CD4-positive, alpha-beta T cell treated with Interleukin-12 subunit alpha and Interleukin-12 subunit beta, for 1 hour (primary cell): ENCODE measurements around the gene NPY.
"Not testable (repeated sequence)": the region's sequence is repeated elsewhere in the genome, so short reads cannot be mapped to it uniquely, and the experiment has no call there.

ENCODE experiments used
- DNase-seq: peaks from one replicate; pipeline ENCODE4 v3.0.0-alpha.2; 2020

Gene NPY

DNA sequence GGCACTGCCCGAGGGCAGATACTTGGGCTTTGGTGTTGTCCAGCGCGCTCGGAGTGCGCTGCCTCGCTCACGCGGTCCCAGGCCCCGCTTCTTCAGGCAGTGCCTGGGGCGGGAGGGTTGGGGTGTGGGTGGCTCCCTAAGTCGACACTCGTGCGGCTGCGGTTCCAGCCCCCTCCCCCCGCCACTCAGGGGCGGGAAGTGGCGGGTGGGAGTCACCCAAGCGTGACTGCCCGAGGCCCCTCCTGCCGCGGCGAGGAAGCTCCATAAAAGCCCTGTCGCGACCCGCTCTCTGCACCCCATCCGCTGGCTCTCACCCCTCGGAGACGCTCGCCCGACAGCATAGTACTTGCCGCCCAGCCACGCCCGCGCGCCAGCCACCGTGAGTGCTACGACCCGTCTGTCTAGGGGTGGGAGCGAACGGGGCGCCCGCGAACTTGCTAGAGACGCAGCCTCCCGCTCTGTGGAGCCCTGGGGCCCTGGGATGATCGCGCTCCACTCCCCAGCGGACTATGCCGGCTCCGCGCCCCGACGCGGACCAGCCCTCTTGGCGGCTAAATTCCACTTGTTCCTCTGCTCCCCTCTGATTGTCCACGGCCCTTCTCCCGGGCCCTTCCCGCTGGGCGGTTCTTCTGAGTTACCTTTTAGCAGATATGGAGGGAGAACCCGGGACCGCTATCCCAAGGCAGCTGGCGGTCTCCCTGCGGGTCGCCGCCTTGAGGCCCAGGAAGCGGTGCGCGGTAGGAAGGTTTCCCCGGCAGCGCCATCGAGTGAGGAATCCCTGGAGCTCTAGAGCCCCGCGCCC is at the start of gene NPY:
Gene NPY (plus strand): TSS at position 294 of the 802 bp plus-strand sequence. CDS start 1,051 bp downstream, outside the sequence.
- DNase-seq = no peak

DNA sequence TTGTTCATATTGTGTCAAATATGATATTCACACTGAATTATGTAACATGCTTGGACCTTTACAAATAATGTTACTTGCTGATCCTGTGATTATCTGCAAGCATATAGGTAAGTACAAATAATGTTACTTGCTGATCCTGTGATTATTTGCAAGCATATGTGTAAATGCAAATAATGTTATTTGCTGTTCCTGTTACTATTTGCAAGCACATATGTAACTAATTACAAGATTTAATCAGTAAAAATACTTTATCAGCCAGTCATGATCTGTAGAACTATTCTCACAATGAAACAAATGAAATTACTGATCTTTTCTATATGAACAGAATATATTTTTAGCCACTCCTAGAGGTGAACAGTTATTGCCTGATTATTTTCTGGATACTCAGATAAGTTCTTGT is 44.7 kb upstream of the NPY start:
- DNase-seq = no peak

DNA sequence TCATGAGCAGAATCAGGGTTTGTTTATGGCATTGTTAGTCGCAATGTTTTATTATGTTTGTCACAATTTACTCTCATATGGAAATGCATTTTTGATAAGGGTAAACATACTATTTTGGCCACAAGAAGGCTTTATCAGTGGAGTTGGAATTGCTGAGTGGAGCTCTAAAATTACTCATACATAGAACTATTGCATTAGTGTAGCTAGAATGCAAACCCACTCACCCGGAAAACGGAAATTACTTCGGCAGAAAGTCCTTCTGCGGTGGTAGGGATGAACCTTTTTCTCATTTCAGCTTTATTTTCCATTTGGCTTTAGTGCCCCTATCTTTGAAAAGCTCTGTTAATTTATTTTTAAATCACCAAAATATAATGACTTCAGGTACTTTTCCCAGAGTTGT is 42.8 kb upstream of the NPY start:
- no peak for DNase-seq

DNA sequence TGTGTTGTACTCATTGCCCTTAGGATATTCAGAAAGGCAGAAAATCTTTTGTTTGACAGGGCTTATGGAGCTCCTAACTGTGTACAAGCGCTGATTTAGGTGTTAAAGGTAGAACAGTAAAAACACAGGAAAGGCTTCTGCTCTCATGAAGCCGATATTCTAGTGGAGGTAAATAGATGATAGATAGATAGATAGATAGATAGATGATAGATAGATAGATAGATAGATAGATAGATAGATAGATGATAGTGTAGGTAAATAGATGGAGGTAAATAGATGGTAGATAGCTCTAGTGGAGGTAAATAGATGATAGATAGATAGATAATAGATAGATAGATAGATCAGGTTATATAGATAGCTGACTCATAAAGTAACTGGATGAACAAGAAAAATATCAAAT is 39.4 kb upstream of the NPY start:
- DNase-seq = no peak

DNA sequence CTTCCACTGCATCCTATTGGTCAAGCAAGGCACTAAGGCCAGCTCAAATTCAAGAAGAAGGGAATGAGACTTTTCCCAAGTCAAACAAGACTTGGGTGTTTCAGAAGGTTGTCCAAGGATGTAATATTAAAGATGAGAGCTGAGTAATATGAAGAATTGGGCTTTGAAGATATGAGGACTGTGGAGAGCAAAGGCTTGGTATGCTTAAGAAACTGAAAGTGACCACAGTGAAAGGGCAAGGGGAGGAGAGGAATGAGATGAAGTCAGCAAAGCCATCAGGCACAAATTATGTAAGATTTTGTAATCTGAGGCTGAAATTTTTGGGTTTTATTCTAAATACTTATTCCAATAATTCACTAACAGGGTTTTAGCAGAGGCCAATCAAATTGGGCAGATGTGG is 38.6 kb upstream of the NPY start:
- DNase-seq = no peak

DNA sequence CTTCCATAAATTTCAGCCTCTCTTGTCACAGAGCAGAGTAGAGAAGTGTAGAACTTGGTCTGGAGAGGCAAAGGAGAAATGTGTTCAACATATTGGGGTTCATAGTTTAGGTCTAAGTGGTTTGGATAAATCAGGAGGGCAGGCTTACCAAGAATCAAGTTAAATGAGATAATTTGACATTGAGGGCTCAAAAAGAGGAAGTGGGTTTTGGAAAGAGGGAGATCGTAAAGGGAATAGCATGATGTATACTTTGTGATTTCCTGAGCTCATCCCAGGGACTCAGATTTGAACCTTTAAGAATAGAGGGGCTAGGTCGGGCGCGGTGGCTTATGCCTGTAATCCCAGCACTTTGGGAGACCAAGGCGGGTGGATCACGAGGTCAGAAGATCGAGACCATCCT is 34.7 kb upstream of the NPY start:
- DNase-seq = no peak

DNA sequence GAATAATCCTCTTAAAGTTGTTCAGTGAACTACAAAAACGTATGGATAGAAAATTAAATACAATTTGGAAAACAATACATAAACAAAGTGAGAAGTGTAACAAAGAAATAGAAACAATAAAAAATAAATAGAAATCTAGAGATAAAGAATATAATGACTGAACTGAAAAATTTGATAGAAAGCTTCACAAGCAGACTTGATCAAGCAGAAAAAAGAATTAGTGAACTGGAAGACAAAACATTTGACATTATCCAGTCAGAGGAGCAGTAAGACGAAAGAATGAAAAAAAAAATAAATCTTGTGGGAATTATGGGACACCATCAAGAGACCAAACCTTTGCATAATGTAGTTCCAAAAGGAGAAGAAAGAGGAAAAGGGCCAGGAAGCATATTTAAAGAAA is 32.4 kb upstream of the NPY start:
- no peak for DNase-seq

DNA sequence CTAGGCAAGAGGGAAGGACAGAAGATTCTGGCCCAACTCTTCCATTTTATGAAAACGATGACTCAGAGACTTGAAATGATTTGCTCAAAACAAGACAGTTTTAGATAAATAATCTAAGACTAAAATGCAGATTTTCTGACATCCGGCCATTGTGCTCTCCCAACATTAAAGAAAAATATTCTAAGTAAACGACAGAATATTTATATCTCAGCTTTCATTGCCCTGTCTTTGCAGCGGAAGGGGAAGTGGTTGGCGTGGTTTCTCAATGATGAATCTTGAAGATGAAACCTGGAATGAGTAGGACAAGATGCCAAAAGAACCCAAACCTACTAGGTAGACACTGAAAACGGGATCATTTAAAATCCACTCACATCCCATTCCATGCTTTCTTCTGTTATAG is 28.9 kb upstream of the NPY start:
- DNase-seq = peak; percentile 10

DNA sequence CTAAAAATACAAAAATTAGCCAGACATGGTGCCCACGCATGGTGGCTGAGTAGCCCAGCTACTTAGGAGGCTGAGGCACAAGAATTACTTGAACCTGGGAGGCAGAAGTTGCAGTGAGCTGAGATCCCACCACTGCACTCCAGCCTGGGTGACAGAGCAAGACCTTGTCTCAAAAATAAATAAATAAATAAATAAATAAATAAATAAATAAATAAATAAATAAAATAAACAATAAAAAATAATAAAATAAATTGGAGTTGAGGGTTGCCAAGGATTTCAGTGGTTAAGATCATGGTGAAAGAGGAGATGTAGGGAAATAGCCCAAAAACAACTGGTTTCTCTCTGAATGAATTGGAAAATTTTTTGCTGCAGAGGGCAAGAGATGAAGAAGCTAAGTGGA is 25.7 kb upstream of the NPY start:
- DNase-seq = not testable (repeated sequence)

DNA sequence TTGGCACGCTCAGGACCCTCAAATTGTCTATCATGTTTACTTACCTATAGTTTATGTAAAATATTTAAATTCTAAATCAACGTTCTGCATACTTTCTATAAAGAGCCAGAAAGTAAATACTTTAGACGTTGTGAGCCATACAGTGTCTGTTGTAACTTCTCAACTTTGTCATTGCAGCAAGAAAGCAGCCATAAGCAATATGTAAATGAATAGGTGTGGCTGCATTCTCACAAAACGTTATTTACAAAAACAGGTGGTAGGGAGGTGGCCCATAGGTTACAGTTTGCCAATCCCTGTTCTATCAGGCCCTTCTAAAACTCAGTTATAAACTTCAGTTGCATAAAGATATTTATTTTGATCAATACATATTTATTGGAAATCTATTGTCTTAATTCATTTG is 12.1 kb upstream of the NPY start:
- no peak for DNase-seq

DNA sequence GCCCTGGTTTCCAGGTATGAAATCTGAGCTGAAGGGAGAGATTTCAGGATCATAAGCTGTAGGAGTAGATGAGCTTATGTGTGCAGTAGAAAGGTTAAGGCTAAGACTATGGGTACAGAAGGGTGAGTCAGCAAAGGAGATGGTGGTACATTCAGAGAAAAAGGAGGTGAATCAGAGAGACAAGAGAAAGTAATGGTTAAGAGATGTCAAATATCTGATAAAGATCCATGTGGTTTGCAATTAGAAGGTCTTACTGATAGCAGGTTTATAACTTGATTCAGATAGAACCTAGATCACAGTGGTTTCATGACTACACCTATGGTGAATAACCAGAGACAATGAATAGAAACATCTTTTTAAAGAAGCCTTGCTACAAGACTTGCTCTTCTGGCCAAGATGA is 4.5 kb upstream of the NPY start:
- DNase-seq = no peak

DNA sequence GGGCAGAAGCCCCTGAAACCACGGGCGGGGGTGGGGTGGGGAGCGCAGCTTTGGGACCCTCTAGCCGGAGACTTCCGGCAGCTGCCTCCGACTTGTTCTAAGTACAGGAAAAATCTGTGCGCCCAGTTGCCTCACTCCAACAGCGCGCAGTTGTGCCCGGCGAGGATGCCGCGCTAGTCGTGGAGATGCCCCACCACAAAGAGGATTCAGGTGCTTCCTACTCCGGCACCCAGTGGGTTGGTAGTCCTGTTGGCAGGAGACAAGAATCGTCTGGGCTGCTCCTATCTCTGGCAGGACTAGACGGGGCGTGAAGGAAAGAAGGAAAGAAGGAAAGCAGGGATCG is 465 bp upstream of the NPY start:
- DNase-seq = no peak

DNA sequence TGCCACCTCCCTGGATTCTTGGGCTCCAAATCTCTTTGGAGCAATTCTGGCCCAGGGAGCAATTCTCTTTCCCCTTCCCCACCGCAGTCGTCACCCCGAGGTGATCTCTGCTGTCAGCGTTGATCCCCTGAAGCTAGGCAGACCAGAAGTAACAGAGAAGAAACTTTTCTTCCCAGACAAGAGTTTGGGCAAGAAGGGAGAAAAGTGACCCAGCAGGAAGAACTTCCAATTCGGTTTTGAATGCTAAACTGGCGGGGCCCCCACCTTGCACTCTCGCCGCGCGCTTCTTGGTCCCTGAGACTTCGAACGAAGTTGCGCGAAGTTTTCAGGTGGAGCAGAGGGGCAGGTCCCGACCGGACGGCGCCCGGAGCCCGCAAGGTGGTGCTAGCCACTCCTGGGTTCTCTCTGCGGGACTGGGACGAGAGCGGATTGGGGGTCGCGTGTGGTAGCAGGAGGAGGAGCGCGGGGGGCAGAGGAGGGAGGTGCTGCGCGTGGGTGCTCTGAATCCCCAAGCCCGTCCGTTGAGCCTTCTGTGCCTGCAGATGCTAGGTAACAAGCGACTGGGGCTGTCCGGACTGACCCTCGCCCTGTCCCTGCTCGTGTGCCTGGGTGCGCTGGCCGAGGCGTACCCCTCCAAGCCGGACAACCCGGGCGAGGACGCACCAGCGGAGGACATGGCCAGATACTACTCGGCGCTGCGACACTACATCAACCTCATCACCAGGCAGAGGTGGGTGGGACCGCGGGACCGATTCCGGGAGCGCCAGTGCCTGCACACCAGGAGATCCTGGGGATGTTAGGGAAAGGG is 913 bp downstream of the NPY start:
- DNase-seq = no peak

DNA sequence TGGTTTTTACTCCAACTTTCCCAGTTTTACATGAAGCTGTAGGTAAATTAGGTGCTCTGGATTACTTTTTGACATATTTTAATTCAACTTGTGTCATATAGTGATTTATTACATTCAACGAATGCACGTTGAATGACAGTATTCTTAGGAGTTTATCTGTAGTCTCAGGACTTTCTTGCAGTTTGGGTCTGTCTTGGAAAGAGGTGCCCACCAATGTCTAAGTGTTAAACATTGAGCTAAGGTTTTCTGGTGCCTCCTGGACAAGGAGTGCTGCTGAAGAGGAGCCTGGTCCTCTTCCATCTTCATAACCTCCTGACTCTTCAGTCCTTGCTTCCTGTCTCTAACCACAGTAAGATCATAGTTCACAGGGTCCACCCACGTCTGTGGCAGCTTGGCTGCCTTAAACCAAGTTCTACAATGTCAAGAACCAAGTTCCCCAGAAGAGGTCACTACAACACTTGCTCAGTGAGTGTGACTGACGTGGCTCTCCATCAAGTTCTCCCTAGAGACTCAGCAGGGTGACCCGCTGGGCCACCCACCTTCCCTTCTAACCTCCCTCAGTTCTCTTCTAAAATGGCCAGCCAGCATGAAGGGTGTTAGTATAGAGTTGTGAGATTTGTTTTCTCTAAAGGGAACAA is 6.1 kb downstream of the NPY start:
- peak; percentile 40 for DNase-seq

DNA sequence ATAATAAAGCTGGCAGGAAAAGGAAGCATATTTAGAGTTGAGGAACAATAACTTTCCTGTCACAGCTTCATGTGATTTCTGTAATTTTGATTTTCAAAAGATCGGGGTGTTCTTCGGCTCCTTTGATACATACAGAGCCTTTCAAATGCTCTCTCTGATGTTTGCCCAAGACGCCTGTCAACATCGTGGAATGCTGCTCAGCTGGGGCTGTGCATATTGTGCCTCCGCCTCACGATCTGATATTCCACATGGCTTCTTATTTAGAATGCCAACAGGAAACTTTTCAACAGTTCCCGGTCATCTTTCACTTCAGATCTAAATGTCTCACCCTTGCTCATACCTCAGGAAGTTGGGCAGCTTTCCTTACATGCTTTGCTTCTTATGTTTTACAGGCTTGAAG is 7.3 kb downstream of the NPY start:
- no peak for DNase-seq

DNA sequence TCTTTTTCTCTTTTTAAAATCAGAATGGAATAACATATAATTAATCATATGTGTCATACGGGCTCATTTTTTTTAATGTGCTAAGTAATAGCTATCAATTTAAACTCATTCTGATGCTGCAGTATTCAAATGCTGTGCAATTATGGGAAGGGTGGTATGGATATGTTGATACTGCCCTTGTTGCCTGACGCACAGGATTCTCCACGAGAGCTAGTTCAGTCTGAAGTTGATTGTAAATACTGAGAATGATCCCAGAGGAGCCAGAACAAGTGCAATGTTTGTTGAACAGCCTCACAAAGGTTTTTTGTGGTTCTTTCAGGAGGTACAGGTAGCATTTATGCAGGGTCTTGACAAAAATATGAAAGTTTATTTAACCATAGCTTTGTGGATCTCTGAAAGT is 13.4 kb downstream of the NPY start:
- DNase-seq = no peak

DNA sequence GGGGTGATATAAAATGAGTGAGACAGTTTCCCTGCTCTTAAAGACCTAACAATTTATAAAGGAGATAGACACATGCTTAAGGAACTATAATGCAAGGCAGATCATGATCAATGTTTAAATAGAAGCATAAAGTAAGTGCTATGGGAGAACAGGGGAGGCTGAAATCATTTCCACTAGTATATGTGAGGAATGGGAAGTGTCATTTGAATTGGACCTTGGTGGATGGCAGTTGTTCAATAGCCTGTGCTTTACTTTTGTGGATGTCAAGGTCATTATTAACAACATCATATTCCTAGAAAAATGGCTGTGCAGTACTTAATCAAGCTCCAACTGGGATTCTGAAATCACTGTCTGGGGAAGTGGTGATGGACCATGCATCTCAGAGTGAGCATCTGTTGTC is 14.7 kb downstream of the NPY start:
- DNase-seq = no peak

DNA sequence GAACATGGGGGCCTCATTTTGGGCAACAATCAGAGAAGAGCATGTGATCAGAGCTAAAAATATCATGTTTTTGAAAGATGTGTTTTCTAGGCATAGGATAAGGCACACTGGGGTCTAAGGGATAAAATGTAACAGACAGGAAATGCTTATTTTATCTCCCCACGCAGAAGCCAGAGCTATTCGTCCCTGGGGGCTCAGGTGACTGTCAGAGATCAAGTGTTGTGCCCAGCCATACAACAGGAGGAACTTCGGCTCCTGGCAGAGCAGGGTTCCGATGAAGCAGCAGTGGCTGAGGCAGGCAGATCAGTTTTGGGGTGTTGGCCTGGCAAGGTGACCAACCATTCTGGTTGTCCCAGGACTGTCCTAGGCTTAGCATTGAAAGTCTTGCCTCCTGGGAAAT is 15.2 kb downstream of the NPY start:
- DNase-seq = no peak

DNA sequence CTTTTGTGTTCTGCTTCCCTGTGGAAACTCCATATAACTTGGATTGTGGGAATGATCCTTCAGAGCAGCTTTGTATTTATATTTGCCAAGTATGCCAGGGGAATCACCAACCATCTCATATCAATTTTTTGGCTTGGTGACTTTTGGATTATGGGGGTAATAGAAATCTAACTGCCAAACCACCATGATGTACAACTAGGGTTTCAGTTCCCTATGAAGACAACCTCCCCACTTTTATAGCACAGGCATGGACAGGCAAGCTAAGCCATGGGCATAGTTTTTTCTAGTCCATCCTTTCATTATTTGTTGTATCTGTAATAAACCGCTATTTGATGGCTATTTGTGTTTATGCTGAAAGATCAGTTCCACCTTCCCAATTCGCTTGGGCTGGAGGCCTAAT is 17.7 kb downstream of the NPY start:
- DNase-seq = no peak

DNA sequence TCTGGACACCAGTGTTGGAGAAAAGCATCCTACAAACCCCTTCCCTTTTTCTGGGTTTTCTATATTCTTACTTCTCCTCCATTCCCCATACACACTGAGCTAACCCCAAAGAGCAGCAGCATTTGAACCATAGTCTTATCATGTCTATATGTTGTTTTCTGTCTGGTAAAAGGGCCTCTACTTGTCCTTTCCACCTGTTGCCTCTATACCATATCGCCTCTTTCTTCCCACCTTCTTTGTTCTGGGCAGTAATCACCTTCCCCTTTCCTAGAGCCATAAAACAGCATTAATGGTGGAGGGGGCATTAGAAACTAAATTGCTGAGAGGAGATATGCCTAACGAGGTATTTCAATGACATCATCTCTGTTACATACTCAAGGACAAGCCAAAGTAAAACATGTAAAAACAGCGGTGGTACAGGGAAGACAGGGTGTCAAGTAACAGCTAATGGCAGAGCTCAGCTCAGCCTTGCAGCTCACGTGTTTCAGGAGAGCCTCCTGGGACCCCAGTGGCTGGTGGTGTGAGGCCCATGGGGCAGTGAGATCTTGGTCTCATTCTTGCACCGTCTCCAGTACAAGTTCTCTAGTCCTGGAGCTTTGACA is 20.6 kb downstream of the NPY start:
- no peak for DNase-seq

DNA sequence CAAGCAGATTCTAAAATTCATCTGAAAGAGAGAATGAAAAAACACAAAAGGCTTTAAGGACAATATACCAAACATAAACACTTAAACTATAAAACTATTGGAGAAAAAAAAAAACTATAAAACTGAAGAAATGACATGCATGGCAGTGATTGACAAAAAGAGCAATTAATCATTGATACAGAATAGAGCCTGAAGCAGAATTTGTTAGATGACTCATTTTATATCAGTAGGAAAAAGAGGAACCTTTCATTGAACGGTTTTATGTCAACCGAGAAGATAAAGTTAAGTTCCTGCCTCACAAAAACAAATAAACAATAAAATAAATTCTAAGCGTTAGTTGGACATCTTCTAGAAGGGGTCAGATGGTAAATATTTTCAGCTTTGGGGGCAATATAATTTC is 23.3 kb downstream of the NPY start:
- no peak for DNase-seq

DNA sequence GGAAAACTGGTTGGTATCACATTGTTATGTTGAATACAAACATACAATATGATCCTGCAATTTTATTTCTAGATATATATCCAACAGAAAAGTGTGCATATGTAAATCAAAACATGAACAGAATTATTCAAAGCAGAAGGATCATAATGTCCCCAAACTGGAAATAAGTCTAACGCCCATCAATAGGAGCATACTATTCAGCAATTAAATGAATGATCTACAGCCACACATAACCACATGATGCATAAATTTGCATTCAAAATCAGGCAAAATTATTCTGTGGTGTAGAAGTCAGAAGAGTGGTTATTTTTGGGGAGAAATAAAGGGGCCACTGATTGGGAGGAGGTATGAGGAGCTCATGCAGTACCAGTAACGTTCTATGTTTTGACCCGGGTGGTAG is 28.6 kb downstream of the NPY start:
- no peak for DNase-seq

DNA sequence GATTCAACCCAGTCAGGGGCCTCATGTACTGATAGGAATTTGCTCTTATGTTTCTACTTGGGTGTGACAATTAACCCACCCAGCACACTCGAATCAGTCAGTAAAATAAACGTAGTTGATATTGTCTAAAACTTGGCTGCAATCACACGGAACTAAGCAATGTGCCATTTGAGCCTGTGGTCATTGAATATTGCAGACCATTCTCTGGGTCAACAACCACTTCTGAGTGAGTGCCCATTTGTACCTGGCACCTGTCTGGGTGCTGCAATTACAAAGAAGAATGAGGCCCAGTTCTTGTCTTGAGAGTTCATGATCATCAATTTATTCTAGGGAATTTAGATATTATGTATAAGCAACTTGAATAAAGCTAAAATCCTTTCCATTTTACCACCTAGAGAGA is 29.8 kb downstream of the NPY start:
- no peak for DNase-seq

DNA sequence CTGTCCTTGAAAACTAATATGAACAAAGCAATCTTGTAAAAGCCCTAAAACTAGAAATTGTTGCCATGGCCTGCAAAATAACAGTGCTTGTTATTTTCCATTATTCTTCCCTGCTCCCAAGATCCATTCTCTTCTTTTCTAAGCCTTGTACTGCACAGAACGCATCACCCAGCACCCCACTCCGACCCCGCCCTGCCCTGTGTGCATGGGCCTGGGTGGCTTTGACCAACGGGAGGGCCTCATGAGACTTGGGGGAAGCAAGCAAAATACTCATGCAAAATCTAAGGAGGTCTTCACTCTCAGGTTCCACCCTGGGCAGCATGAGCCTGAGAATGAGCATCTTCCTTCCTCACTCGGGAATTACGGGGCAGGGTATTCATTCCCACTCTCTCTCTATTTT is 32.4 kb downstream of the NPY start:
- DNase-seq = no peak
